ENCODE measurements around the gene TSKU. TPM values are rescaled to one million over a fixed set of nuclear protein-coding genes. Genes with fewer than 3 reads are reported as not detected.

Gene TSKU
- total RNA-seq, 4 donors from 2014 or later = 19.1 to 60.6 (median 47.1) TPM

DNA sequence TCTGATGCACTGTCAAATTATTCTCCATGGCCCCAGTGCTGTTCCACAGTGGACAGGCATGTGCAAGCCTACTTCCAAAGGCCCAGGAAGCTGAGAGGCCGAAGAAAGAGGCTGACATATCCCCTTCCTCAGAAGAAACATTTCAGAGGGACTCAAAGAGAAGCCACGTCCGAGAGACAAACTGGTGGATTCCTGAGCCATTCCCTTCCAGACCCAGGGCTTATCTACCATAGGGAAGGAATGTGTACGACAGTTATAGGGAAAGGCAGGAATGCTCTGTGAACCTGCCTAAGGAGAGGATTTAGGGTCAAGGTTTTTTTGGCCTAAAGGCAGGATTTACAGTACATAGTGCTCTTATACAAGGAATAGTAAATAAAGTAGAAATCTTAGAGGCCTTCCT lies 46.9 kb upstream of the TSKU start:
- Histone ChIP-seq H3K36me3 (no peaks in the 10 kb centered on the region), H3K4me1 (peaks cover 0 to 12% (median 5%) of the 10 kb centered on the region in 4 donors), H3K27me3 (no peaks in the 10 kb centered on the region), H3K27ac (replicated peaks in 1 of 4) (no peak overlapping the region), H3K9me3 (no peaks in the 10 kb centered on the region), H3K4me3 (no peak overlapping the region)
- DNase-seq (ENCODE audit: extremely low spot score) = no peak
- intact Hi-C loops (cut with DNase I) = no loop called here
- WGBS = 91% methylated on average over 4 of the region's 4 CpGs
- TF ChIP-seq, protein P1, sequence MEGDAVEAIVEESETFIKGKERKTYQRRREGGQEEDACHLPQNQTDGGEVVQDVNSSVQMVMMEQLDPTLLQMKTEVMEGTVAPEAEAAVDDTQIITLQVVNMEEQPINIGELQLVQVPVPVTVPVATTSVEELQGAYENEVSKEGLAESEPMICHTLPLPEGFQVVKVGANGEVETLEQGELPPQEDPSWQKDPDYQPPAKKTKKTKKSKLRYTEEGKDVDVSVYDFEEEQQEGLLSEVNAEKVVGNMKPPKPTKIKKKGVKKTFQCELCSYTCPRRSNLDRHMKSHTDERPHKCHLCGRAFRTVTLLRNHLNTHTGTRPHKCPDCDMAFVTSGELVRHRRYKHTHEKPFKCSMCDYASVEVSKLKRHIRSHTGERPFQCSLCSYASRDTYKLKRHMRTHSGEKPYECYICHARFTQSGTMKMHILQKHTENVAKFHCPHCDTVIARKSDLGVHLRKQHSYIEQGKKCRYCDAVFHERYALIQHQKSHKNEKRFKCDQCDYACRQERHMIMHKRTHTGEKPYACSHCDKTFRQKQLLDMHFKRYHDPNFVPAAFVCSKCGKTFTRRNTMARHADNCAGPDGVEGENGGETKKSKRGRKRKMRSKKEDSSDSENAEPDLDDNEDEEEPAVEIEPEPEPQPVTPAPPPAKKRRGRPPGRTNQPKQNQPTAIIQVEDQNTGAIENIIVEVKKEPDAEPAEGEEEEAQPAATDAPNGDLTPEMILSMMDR (IDR thresholded peaks at IDR 0.05) = no peak
- TF ChIP-seq EP300 (IDR thresholded peaks at IDR 0.05) = no peak
- no peak for TF ChIP-seq POLR2A (IDR thresholded peaks at IDR 0.05; ENCODE audit: low read depth)
- no peak for TF ChIP-seq POLR2AphosphoS5 (IDR thresholded peaks at IDR 0.05)

DNA sequence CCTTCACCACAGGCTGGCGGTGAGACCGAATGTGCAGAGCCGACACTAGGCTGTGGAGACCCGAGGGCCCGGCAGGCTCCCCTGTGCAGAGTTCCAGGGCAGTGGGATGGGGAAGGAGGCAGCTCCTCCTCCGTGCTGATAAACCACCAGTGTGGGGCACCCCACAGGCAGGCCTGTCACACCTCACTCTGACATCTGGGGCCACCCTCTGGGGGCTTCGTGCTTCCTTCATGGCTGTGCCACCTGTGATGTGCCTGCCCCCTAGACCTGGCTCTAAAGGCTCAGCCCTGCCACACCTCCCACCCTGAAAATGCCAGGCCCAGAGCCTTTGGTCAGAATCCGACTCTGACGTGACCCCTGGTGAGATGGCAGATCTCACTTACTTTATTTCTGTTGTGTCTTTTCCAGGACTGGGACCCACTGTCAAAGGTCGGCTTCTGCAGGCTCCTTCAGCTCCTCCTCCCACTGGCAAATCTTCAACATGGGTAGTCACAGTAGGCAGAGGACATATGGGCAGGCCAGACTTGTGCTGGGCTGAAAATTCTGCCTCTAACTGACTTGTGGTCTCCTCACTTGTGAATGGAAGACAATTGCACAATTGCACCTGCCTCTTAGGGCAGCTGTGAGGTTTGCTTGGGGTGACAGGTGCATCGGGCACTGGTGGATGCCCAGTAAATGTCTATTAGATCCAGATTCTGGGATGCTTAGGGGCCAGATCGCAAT lies 46.2 kb upstream of the TSKU start:
- Histone ChIP-seq H3K4me1 (peaks cover 0 to 12% (median 5%) of the 10 kb centered on the region in 4 donors), H3K36me3 (no peaks in the 10 kb centered on the region), H3K27me3 (no peaks in the 10 kb centered on the region), H3K4me3 (no peak overlapping the region), H3K27ac (replicated peaks in 1 of 4) (no peak overlapping the region), H3K9me3 (no peaks in the 10 kb centered on the region)
- intact Hi-C loops (cut with DNase I) = no loop called here
- TF ChIP-seq, protein P1 (IDR thresholded peaks at IDR 0.05) = no peak
- no peak for TF ChIP-seq POLR2AphosphoS5 (IDR thresholded peaks at IDR 0.05)
- TF ChIP-seq EP300 (IDR thresholded peaks at IDR 0.05) = no peak
- no peak for TF ChIP-seq POLR2A (IDR thresholded peaks at IDR 0.05; ENCODE audit: low read depth)
- 92% methylated on average over 6 of the region's 12 CpGs for WGBS
- no peak for DNase-seq (ENCODE audit: extremely low spot score)

GRCh38 chr11:76738618-76739240 lies 44.4 kb upstream of the TSKU start:
- Histone ChIP-seq H3K9me3 (no peaks in the 10 kb centered on the region), H3K27ac (replicated peaks in 1 of 4) (no peak overlapping the region), H3K36me3 (no peaks in the 10 kb centered on the region), H3K27me3 (no peaks in the 10 kb centered on the region), H3K4me1 (peaks cover 0 to 12% (median 5%) of the 10 kb centered on the region in 4 donors), H3K4me3 (no peak overlapping the region)
- 80% methylated on average over 8 of the region's 8 CpGs for WGBS
- TF ChIP-seq, protein P1 (IDR thresholded peaks at IDR 0.05) = no peak
- TF ChIP-seq POLR2A (IDR thresholded peaks at IDR 0.05; ENCODE audit: low read depth) (no peak), EP300 (IDR thresholded peaks at IDR 0.05) (no peak), POLR2AphosphoS5 (IDR thresholded peaks at IDR 0.05) (no peak)
- intact Hi-C loops (cut with DNase I) = no loop called here
- DNase-seq (ENCODE audit: extremely low spot score) = no peak

GRCh38 chr11:76739798-76740197 lies 43.4 kb upstream of the TSKU start:
- H3K9me3 ChIP-seq = no peaks in the 10 kb centered on the region
- no peaks in the 10 kb centered on the region for H3K36me3 ChIP-seq
- DNase-seq (ENCODE audit: extremely low spot score) = no peak
- intact Hi-C loops (cut with DNase I) = no loop called here
- H3K4me1 ChIP-seq = peaks cover 0 to 14% (median 5%) of the 10 kb centered on the region in 4 donors
- TF ChIP-seq, protein P1 (IDR thresholded peaks at IDR 0.05) = no peak
- TF ChIP-seq POLR2AphosphoS5 (IDR thresholded peaks at IDR 0.05) = no peak
- no peak for TF ChIP-seq POLR2A (IDR thresholded peaks at IDR 0.05; ENCODE audit: low read depth)
- TF ChIP-seq EP300 (IDR thresholded peaks at IDR 0.05) = no peak
- 83% methylated on average over 6 of the region's 6 CpGs for WGBS
- no peak overlapping the region for H3K4me3 ChIP-seq
- H3K27ac ChIP-seq (replicated peaks in 1 of 4) = no peak overlapping the region
- no peaks in the 10 kb centered on the region for H3K27me3 ChIP-seq
